GM23338 (cell line): ENCODE results near the gene AKIP1. TPM values are rescaled to one million over a fixed set of nuclear protein-coding genes. Genes with fewer than 3 reads are reported as not detected.

ENCODE experiments used
- ATAC-seq: fragments of 200-7000 bp; cut with Tn5 transposase; 3 replicates; pipeline ENCODE4 v1.9.1; 2020
- DNase-seq: peaks from one replicate; pipeline ENCODE4 v3.0.0-alpha.2; 2015; ENCODE audit warnings: low spot score
- H2AFZ ChIP-seq: fragments of 200-600 bp; sonication (generic); 2 replicates; pipeline ENCODE4 v1.8.0; 2016; ENCODE audit warnings: antibody characterized with exemption, mild to moderate bottlenecking, moderate library complexity
- H3F3A ChIP-seq: fragments of 200-600 bp; sonication (generic); replicated peaks from 2 replicates; pipeline ENCODE4 v1.8.0; 2017; ENCODE audit warnings: antibody characterized with exemption, mixed run types, low read depth
- H3K27ac ChIP-seq: fragments of 200-600 bp; sonication (generic); 2 replicates; pipeline ENCODE4 v1.6.1; 2016; ENCODE audit warnings: low read depth
- H3K27me3 ChIP-seq: fragments of 200-600 bp; sonication (generic); 2 replicates; pipeline ENCODE4 v1.8.0; 2016; ENCODE audit warnings: mild to moderate bottlenecking, mixed run types, moderate library complexity; ENCODE audit not compliant: insufficient read depth
- H3K36me3 ChIP-seq: fragments of 200-600 bp; sonication (generic); 2 replicates; pipeline ENCODE4 v1.8.0; 2016; ENCODE audit warnings: mild to moderate bottlenecking; ENCODE audit not compliant: insufficient read depth
- H3K4me1 ChIP-seq: fragments of 200-600 bp; sonication (generic); 2 replicates; pipeline ENCODE4 v1.8.0; 2016; ENCODE audit warnings: mild to moderate bottlenecking, moderate library complexity; ENCODE audit not compliant: insufficient read depth
- H3K4me2 ChIP-seq: fragments of 200-600 bp; sonication (generic); 2 replicates; pipeline ENCODE4 v1.7.1; 2017; ENCODE audit warnings: mixed run types
- H3K4me3 ChIP-seq: fragments of 200-600 bp; sonication (generic); 2 replicates; pipeline ENCODE4 v1.6.1; 2016; ENCODE audit warnings: mixed run types
- H3K79me2 ChIP-seq: fragments of 200-600 bp; sonication (generic); replicated peaks from 2 replicates; pipeline ENCODE4 v1.8.0; 2017; ENCODE audit warnings: mild to moderate bottlenecking; ENCODE audit not compliant: insufficient read depth
- H3K9me2 ChIP-seq: fragments of 200-600 bp; sonication (generic); 2 replicates; pipeline ENCODE4 v1.8.0; 2017; ENCODE audit not compliant: insufficient read depth
- H4K20me1 ChIP-seq: fragments of 200-600 bp; sonication (generic); replicated peaks from 2 replicates; pipeline ENCODE4 v1.8.0; 2017; ENCODE audit warnings: mild to moderate bottlenecking; ENCODE audit not compliant: insufficient read depth
- H3K27ac Mint-ChIP-seq: 2 replicates; pipeline ENCODE4 v1.8.0; 2020; ENCODE audit warnings: inconsistent platforms, mild to moderate bottlenecking, moderate library complexity, mixed read lengths
- H3K27me3 Mint-ChIP-seq: 3 replicates; pipeline ENCODE4 v1.8.0; 2022; ENCODE audit warnings: low read depth, mild to moderate bottlenecking, moderate library complexity, mixed read lengths, inconsistent platforms; ENCODE audit not compliant: insufficient read depth, poor library complexity
- H3K36me3 Mint-ChIP-seq: 3 replicates; pipeline ENCODE4 v1.8.0; 2021; ENCODE audit warnings: low read depth, mild to moderate bottlenecking, inconsistent platforms, moderate library complexity, mixed read lengths
- H3K4me1 Mint-ChIP-seq: 3 replicates; pipeline ENCODE4 v1.8.0; 2020; ENCODE audit warnings: mild to moderate bottlenecking, inconsistent platforms, mixed read lengths
- H3K4me3 Mint-ChIP-seq: 3 replicates; pipeline ENCODE4 v1.8.0; 2021; ENCODE audit warnings: moderate library complexity, mild to moderate bottlenecking, inconsistent platforms, mixed read lengths
- H3K9me3 Mint-ChIP-seq: 3 replicates; pipeline ENCODE4 v1.8.0; 2020; ENCODE audit warnings: moderate library complexity, mild to moderate bottlenecking, inconsistent platforms, mixed read lengths
- CREB1 ChIP-seq: fragments of 250-450 bp; sonication (Bioruptor Pico); IDR thresholded peaks from 2 replicates; pipeline ENCODE4 v1.5.0; 2020; ENCODE audit warnings: low read depth, mild to moderate bottlenecking, moderate library complexity
- CTCF ChIP-seq, 2 experiments: fragments of 200-600 bp in 1 of 2; sonication (generic) in 1 of 2; conservative IDR thresholded peaks; 2 replicates each; pipeline versions ENCODE4 v1.5.1 to v1.6.1; 2016 to 2017; ENCODE audit warnings: antibody characterized with exemption in 2 of 2, low read depth in 2 of 2, mild to moderate bottlenecking in 2 of 2, moderate library complexity in 1 of 2
- ETS1 ChIP-seq: IDR thresholded peaks from 2 replicates; pipeline ENCODE4 v1.6.1; 2016; ENCODE audit warnings: antibody characterized with exemption
- EZH2 ChIP-seq: fragments of 200-600 bp; sonication (generic); IDR thresholded peaks from one replicate; pipeline ENCODE4 v1.8.0; 2017; ENCODE audit warnings: antibody characterized with exemption, mild to moderate bottlenecking, low read depth; ENCODE audit not compliant: unreplicated experiment
- EZH2phosphoT487 ChIP-seq: fragments of 200-600 bp; sonication (generic); IDR thresholded peaks from one replicate; pipeline ENCODE4 v1.8.1; 2018; ENCODE audit warnings: antibody characterized with exemption; ENCODE audit not compliant: unreplicated experiment
- JUNB ChIP-seq: IDR thresholded peaks from one replicate; pipeline ENCODE4 v1.6.1; 2016; ENCODE audit warnings: antibody characterized with exemption; ENCODE audit not compliant: unreplicated experiment
- NANOG ChIP-seq: IDR thresholded peaks from 2 replicates; pipeline ENCODE4 v1.6.1; 2016; ENCODE audit warnings: antibody characterized with exemption, borderline replicate concordance
- POLR2AphosphoS5 ChIP-seq: IDR thresholded peaks from 2 replicates; pipeline ENCODE4 v1.6.1; 2016; ENCODE audit warnings: antibody characterized with exemption, low read depth
- REST ChIP-seq: IDR thresholded peaks from one replicate; pipeline ENCODE4 v1.6.1; 2018; ENCODE audit warnings: antibody characterized with exemption; ENCODE audit not compliant: unreplicated experiment
- STAT1 ChIP-seq: IDR thresholded peaks from one replicate; pipeline ENCODE4 v1.6.1; 2016; ENCODE audit warnings: antibody characterized with exemption; ENCODE audit not compliant: unreplicated experiment
- ZNF114 ChIP-seq: fragments of 250-450 bp; sonication (Bioruptor Pico); IDR thresholded peaks from 2 replicates; pipeline ENCODE4 v1.5.0; 2020; ENCODE audit warnings: mild to moderate bottlenecking, moderate library complexity
- ZNF331 ChIP-seq: fragments of 250-450 bp; sonication (Bioruptor Pico); IDR thresholded peaks from 2 replicates; pipeline ENCODE4 v1.5.0; 2020; ENCODE audit warnings: low read depth, mild to moderate bottlenecking, moderate library complexity
- ZNF462 ChIP-seq: fragments of 250-450 bp; sonication (Bioruptor Pico); IDR thresholded peaks from 2 replicates; pipeline ENCODE4 v1.5.0; 2020; ENCODE audit warnings: mild to moderate bottlenecking, moderate library complexity
- polyA plus RNA-seq: library from polyadenylated mRNA; unstranded; fragments of >200 nt; fragmentation: Nextera tagmentation; extraction: Ambion mirVana; gene quantifications from 2 replicates; pipeline ENCODE4 v1.2.1, GENCODE V29; 2016
- total RNA-seq: library from RNA; depleted of rRNA; stranded (reverse); fragments of >200 nt; shearing (Covaris generic); gene quantifications from 2 replicates; pipeline ENCODE4 v1.2.3, GENCODE V29; 2014

AKIP1 gene
- total and polyA plus RNA-seq, 2 experiments from 2014 or later: 11.1 to 14.0 TPM

- no peak overlapping the region for H3K4me3 ChIP-seq
- TF ChIP-seq CTCF (conservative IDR thresholded peaks at IDR 0.05; ENCODE audit: low read depth in 2 of 2) (no peak), STAT1 (no peak), ZNF114 (CRISPR knock-in tag) (no peak), EZH2phosphoT487 (no peak), ETS1 (no peak), CREB1 (CRISPR knock-in tag) (no peak), EZH2 (no peak), REST (no peak), NANOG (no peak), JUNB (no peak), ZNF462 (no peak), ZNF331 (CRISPR knock-in tag) (no peak), POLR2AphosphoS5 (no peak)
- H3K27ac ChIP-seq: no peak overlapping the region
- no peaks in the 10 kb centered on the region for H3K36me3 ChIP-seq
- H3K4me1 Mint-ChIP-seq: peaks cover 29% of the 10 kb centered on the region
- H3K27me3 Mint-ChIP-seq: peaks cover 11% of the 10 kb centered on the region
- no peaks in the 10 kb centered on the region for H3K9me2 ChIP-seq
- H3F3A ChIP-seq: no peaks in the 10 kb centered on the region
- ATAC-seq (no peak), DNase-seq (no peak)
- no peaks in the 10 kb centered on the region for H3K36me3 Mint-ChIP-seq
- H3K4me3 Mint-ChIP-seq: no peak overlapping the region
- H2AFZ ChIP-seq: no peak overlapping the region
- H3K27me3 ChIP-seq: no peaks in the 10 kb centered on the region
- H4K20me1 ChIP-seq: no peaks in the 10 kb centered on the region
- no peak overlapping the region for H3K4me2 ChIP-seq
- H3K79me2 ChIP-seq: peaks cover 11% of the 10 kb centered on the region; the same call in 1 of the 2 replicates
- H3K27ac Mint-ChIP-seq: no peak overlapping the region
- no peaks in the 10 kb centered on the region for H3K9me3 Mint-ChIP-seq
- peaks cover 16% of the 10 kb centered on the region for H3K4me1 ChIP-seq
Measured at GRCh38 chr11:8865304-8865703, 45.7 kb upstream of the AKIP1 start.
